GM12878 (cell line): Measurements from ENCODE around the gene RCBTB2.

ENCODE experiments used
- CBX3 ChIP-seq: fragments of 200-600 bp; sonication (generic); IDR thresholded peaks from 2 replicates; pipeline ENCODE4 v1.6.1; 2016; ENCODE audit warnings: low read depth, borderline replicate concordance
- CREM ChIP-seq: IDR thresholded peaks from 2 replicates; pipeline ENCODE4 v1.6.1; 2014; ENCODE audit warnings: antibody characterized with exemption, low read depth
- HDGF ChIP-seq: fragments of 450-650 bp; IDR thresholded peaks from 2 replicates; pipeline ENCODE4 v1.6.1; 2016; ENCODE audit warnings: antibody characterized with exemption
- MTA2 ChIP-seq: fragments of 450-650 bp; IDR thresholded peaks from 2 replicates; pipeline ENCODE4 v1.6.1; 2016; ENCODE audit warnings: low read depth, mild to moderate bottlenecking, moderate library complexity
- POLR2A ChIP-seq: IDR thresholded peaks from 2 replicates; pipeline ENCODE4 v1.6.1; 2011; ENCODE audit warnings: low read depth, mild to moderate bottlenecking, low read length
- POLR2AphosphoS5 ChIP-seq: IDR thresholded peaks from 2 replicates; pipeline ENCODE4 v1.6.1; 2011; ENCODE audit warnings: mild to moderate bottlenecking, low read length, inconsistent platforms
- TF ChIP-seq, protein P1 (sequence below): fragments of 450-650 bp; IDR thresholded peaks from 2 replicates; pipeline ENCODE4 v1.6.1; 2014; ENCODE audit warnings: mild to moderate bottlenecking
- TF ChIP-seq, protein P2 (sequence below): IDR thresholded peaks from 2 replicates; pipeline ENCODE4 v1.6.1; 2012; ENCODE audit warnings: mild to moderate bottlenecking, low read depth, low read length
- TF ChIP-seq, protein P3 (sequence below), 3 experiments: IDR thresholded peaks in 2 of 3; conservative IDR thresholded peaks in 1 of 3; 2 replicates each; pipeline ENCODE4 v1.5.1; 2011; ENCODE audit warnings: low read depth in 3 of 3, low read length in 3 of 3, mild to moderate bottlenecking in 3 of 3, control low read depth in 2 of 3, moderate library complexity in 2 of 3, inconsistent platforms in 1 of 3, mixed read lengths in 1 of 3; ENCODE audit not compliant: control insufficient read depth in 2 of 3, insufficient read depth in 1 of 3; ENCODE audit errors: extremely low read depth in 1 of 3

DNA sequence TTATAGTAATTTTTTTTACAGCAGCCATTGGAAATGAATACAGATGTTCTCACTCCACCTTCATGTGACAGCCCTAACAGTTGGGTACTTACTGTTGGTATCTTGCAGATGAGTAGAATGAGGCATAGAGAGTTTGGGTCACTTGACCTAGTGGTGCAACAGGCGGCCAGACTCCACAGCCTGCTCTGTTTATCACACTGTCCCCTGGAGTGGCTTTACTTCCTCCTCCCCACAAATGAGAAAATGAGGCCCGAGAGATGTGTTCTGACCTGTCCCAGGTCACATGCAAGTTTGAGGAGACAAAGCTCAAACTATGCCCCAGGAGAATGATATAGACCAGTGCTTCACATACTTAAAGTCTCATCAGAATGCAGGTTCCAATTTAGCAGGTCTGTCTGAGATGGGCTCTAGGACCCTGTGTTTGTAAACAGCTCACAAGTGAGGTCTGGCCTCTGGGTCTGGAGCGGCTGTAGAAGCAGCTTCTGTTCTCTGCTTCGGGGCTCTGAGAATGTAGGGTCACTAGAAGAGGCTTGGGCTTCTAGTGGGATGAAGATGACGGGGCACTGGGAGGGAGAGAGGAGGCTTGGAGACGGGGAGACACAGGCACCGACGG, 37.4 kb upstream of the RCBTB2 start:
- TF ChIP-seq MTA2: no peak
- TF ChIP-seq, protein P1, sequence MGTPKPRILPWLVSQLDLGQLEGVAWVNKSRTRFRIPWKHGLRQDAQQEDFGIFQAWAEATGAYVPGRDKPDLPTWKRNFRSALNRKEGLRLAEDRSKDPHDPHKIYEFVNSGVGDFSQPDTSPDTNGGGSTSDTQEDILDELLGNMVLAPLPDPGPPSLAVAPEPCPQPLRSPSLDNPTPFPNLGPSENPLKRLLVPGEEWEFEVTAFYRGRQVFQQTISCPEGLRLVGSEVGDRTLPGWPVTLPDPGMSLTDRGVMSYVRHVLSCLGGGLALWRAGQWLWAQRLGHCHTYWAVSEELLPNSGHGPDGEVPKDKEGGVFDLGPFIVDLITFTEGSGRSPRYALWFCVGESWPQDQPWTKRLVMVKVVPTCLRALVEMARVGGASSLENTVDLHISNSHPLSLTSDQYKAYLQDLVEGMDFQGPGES: no peak
- TF ChIP-seq, protein P2, sequence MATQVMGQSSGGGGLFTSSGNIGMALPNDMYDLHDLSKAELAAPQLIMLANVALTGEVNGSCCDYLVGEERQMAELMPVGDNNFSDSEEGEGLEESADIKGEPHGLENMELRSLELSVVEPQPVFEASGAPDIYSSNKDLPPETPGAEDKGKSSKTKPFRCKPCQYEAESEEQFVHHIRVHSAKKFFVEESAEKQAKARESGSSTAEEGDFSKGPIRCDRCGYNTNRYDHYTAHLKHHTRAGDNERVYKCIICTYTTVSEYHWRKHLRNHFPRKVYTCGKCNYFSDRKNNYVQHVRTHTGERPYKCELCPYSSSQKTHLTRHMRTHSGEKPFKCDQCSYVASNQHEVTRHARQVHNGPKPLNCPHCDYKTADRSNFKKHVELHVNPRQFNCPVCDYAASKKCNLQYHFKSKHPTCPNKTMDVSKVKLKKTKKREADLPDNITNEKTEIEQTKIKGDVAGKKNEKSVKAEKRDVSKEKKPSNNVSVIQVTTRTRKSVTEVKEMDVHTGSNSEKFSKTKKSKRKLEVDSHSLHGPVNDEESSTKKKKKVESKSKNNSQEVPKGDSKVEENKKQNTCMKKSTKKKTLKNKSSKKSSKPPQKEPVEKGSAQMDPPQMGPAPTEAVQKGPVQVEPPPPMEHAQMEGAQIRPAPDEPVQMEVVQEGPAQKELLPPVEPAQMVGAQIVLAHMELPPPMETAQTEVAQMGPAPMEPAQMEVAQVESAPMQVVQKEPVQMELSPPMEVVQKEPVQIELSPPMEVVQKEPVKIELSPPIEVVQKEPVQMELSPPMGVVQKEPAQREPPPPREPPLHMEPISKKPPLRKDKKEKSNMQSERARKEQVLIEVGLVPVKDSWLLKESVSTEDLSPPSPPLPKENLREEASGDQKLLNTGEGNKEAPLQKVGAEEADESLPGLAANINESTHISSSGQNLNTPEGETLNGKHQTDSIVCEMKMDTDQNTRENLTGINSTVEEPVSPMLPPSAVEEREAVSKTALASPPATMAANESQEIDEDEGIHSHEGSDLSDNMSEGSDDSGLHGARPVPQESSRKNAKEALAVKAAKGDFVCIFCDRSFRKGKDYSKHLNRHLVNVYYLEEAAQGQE: no peak
- no peak for TF ChIP-seq POLR2AphosphoS5
- no peak for TF ChIP-seq CBX3
- TF ChIP-seq CREM: no peak
- no peak for TF ChIP-seq HDGF
- TF ChIP-seq, protein P3, sequence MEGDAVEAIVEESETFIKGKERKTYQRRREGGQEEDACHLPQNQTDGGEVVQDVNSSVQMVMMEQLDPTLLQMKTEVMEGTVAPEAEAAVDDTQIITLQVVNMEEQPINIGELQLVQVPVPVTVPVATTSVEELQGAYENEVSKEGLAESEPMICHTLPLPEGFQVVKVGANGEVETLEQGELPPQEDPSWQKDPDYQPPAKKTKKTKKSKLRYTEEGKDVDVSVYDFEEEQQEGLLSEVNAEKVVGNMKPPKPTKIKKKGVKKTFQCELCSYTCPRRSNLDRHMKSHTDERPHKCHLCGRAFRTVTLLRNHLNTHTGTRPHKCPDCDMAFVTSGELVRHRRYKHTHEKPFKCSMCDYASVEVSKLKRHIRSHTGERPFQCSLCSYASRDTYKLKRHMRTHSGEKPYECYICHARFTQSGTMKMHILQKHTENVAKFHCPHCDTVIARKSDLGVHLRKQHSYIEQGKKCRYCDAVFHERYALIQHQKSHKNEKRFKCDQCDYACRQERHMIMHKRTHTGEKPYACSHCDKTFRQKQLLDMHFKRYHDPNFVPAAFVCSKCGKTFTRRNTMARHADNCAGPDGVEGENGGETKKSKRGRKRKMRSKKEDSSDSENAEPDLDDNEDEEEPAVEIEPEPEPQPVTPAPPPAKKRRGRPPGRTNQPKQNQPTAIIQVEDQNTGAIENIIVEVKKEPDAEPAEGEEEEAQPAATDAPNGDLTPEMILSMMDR (IDR thresholded peaks at IDR 0.05 in 2 of 3, conservative IDR thresholded peaks at IDR 0.05 in 1 of 3; ENCODE audit: control insufficient read depth in 2 of 3, extremely low read depth in 1 of 3, insufficient read depth in 1 of 3, low read depth in 3 of 3, low read length in 3 of 3): no peak
- no peak for TF ChIP-seq POLR2A
